ENCODE data around the gene GDPD5. TPM values are rescaled to one million over a fixed set of nuclear protein-coding genes. Genes with fewer than 3 reads are reported as not detected.

Gene GDPD5
- total RNA-seq, 1 experiment from 2014 or later: 7.8 TPM

DNA sequence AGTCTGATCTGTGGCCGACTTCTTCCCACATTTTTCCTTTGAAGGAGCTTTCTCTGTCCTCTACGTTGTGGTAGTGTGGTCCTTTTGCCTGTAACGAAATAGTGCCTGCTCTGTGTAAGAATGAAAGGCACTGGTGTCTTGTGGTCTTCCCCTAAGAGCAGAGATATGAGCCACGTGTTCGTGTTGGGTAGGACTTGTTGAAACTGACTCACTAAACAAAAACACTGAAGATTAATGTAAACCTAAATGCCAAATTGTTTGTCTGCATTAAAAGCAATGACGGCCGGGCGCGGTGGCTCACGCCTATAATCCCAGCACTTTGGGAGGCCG, 136.5 kb downstream of the GDPD5 start:
- Histone ChIP-seq H3K4me2 (ENCODE audit: insufficient read depth, insufficient read length, low read length) (no peak overlapping the region), H3K4me1 (ENCODE audit: insufficient read depth, low read length) (no peaks in the 10 kb centered on the region; the same call in 1 of the 2 replicates), H2AK5ac (ENCODE audit: insufficient read length, low read length) (no peak overlapping the region), H3K27ac (ENCODE audit: insufficient read length, low read depth, low read length) (no peak overlapping the region), H3K23ac (ENCODE audit: insufficient read length, low read depth, low read length) (no peak overlapping the region), H2BK20ac (ENCODE audit: low read depth, low read length, poor library complexity, severe bottlenecking) (no peak overlapping the region), H3K56ac (ENCODE audit: insufficient read length, low read depth, low read length) (no peak overlapping the region), H3K23me2 (ENCODE audit: insufficient read length, low read depth, low read length, poor library complexity, severe bottlenecking) (no peaks in the 10 kb centered on the region), H4K91ac (ENCODE audit: insufficient read length, low read depth, low read length) (no peak overlapping the region), H3K9me3 (ENCODE audit: control insufficient read depth, low read depth, low read length) (no peaks in the 10 kb centered on the region), H2BK120ac (ENCODE audit: low read depth, low read length, poor library complexity, severe bottlenecking) (no peak overlapping the region), H2BK5ac (ENCODE audit: insufficient read length, low read length) (no peak overlapping the region), H3K79me2 (ENCODE audit: insufficient read depth, low read length) (no peaks in the 10 kb centered on the region), H3K79me1 (ENCODE audit: insufficient read depth, low read depth, low read length, poor library complexity, severe bottlenecking) (no peaks in the 10 kb centered on the region), H3K9ac (ENCODE audit: extremely low read depth, insufficient read length, low read length) (no peak overlapping the region), H3K14ac (ENCODE audit: insufficient read depth, low read length) (no peak overlapping the region), H2BK15ac (ENCODE audit: low read depth, low read length) (no peak overlapping the region), H3K4ac (ENCODE audit: low read depth, low read length) (no peak overlapping the region), H3K27me3 (ENCODE audit: insufficient read depth, low read length) (no peaks in the 10 kb centered on the region), H3K18ac (ENCODE audit: insufficient read length, low read depth, low read length) (no peak overlapping the region), H2BK12ac (ENCODE audit: insufficient read length, low read depth, low read length) (no peak overlapping the region), H2AFZ (ENCODE audit: low read length) (no peak overlapping the region), H4K5ac (ENCODE audit: insufficient read length, low read depth, low read length) (no peak overlapping the region), H4K20me1 (ENCODE audit: control insufficient read depth, insufficient read depth, insufficient read length) (no peaks in the 10 kb centered on the region), H3T11ph (ENCODE audit: low read length) (no peak overlapping the region), H4K8ac (replicated peaks; ENCODE audit: insufficient read length, low read depth, low read length) (no peak overlapping the region)
- no peak for DNase-seq
- Mint-ChIP-seq H3K27me3 (ENCODE audit: low read depth) (no peaks in the 10 kb centered on the region; the same call in 1 of the 2 replicates), H3K27ac (no peak overlapping the region), H3K36me3 (ENCODE audit: insufficient read depth in 1 of 3, low read depth in 3 of 3) (no peaks in the 10 kb centered on the region), H3K9me3 (no peaks in the 10 kb centered on the region), H3K4me1 (peaks cover 2 to 5% of the 10 kb centered on the region in 2 experiments; a peak in 2 of 4 replicates), H3K4me3 (no peak overlapping the region)
- TF ChIP-seq, protein P1, sequence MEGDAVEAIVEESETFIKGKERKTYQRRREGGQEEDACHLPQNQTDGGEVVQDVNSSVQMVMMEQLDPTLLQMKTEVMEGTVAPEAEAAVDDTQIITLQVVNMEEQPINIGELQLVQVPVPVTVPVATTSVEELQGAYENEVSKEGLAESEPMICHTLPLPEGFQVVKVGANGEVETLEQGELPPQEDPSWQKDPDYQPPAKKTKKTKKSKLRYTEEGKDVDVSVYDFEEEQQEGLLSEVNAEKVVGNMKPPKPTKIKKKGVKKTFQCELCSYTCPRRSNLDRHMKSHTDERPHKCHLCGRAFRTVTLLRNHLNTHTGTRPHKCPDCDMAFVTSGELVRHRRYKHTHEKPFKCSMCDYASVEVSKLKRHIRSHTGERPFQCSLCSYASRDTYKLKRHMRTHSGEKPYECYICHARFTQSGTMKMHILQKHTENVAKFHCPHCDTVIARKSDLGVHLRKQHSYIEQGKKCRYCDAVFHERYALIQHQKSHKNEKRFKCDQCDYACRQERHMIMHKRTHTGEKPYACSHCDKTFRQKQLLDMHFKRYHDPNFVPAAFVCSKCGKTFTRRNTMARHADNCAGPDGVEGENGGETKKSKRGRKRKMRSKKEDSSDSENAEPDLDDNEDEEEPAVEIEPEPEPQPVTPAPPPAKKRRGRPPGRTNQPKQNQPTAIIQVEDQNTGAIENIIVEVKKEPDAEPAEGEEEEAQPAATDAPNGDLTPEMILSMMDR (conservative IDR thresholded peaks at IDR 0.05): no peak
- WGBS (ENCODE audit: extremely low coverage, insufficient read length, low lambda C conversion rate): no CpG with 5 or more reads among the region's 11 CpGs
